IMR-90 (cell line): ENCODE results near the gene ENPP6. TPM values are rescaled to one million over a fixed set of nuclear protein-coding genes. Genes with fewer than 3 reads are reported as not detected.

Experiments used
- ATAC-seq: fragments of 200-7000 bp; cut with Tn5 transposase; 2 replicates; pipeline ENCODE4 v1.9.1; 2020; ENCODE audit warnings: low read depth, mild to moderate bottlenecking, moderate library complexity
- BruUV-seq: library from RNA; stranded (reverse); fragments of 400-500 nt; replicated peaks from 2 replicates; lab custom pipeline; 2021; lab: Mats Ljungman, UMichigan
- CTCF ChIA-PET: fragments of 300-600 bp; formaldehyde crosslinking; extraction: SDS; loops from one replicate; lab custom pipeline; 2021; ENCODE audit warnings: antibody characterized with exemption; lab: Yijun Ruan, JAX
- POLR2A ChIA-PET: fragments of 300-600 bp; sonication (Branson Sonifier 250); formaldehyde crosslinking; loops from one replicate; lab custom pipeline; 2022; ENCODE audit warnings: antibody characterized with exemption; ENCODE audit not compliant: unreplicated experiment; lab: Charles Lee
- DNase-seq: peaks from one replicate; pipeline ENCODE4 v3.0.0; 2013
- H2AFZ ChIP-seq: replicated peaks from 2 replicates; pipeline ENCODE3; 2013; ENCODE audit warnings: low read length, mild to moderate bottlenecking; ENCODE audit not compliant: poor library complexity
- H2AK5ac ChIP-seq: 2 replicates; pipeline ENCODE4 v1.6.1; 2013; ENCODE audit warnings: low read depth, low read length, inconsistent platforms
- H2AK9ac ChIP-seq: replicated peaks from 2 replicates; pipeline ENCODE3; 2013; ENCODE audit warnings: mild to moderate bottlenecking, low read depth, low read length, moderate library complexity; ENCODE audit not compliant: poor library complexity
- H2BK120ac ChIP-seq: 2 replicates; pipeline ENCODE4 v1.6.1; 2013; ENCODE audit warnings: low read depth, low read length, inconsistent platforms
- H2BK15ac ChIP-seq: 3 replicates; pipeline ENCODE4 v1.6.1; 2013; ENCODE audit warnings: low read depth, low read length, inconsistent platforms
- H2BK20ac ChIP-seq: 2 replicates; pipeline ENCODE4 v1.6.1; 2013; ENCODE audit warnings: low read depth, mild to moderate bottlenecking, inconsistent platforms, low read length, moderate library complexity
- H2BK5ac ChIP-seq: 2 replicates; pipeline ENCODE4 v1.6.1; 2013; ENCODE audit warnings: mild to moderate bottlenecking, low read depth, low read length, inconsistent platforms; ENCODE audit not compliant: poor library complexity, severe bottlenecking
- H3K14ac ChIP-seq: replicated peaks from 2 replicates; pipeline ENCODE4 v1.6.1; 2013; ENCODE audit warnings: low read depth, low read length, inconsistent platforms
- H3K18ac ChIP-seq: 2 replicates; pipeline ENCODE4 v1.6.1; 2013; ENCODE audit warnings: low read depth, low read length, control low read depth
- H3K23ac ChIP-seq: 2 replicates; pipeline ENCODE4 v1.6.1; 2013; ENCODE audit warnings: low read depth, low read length, inconsistent platforms
- H3K27ac ChIP-seq: 2 replicates; pipeline ENCODE4 v1.5.1; 2013; ENCODE audit warnings: mild to moderate bottlenecking, control low read depth, low read length; ENCODE audit not compliant: insufficient read depth
- H3K27me3 ChIP-seq: 2 replicates; pipeline ENCODE4 v1.6.1; 2013; ENCODE audit warnings: low read length; ENCODE audit not compliant: control insufficient read depth, insufficient read depth
- H3K36me3 ChIP-seq: 2 replicates; pipeline ENCODE4 v1.6.1; 2013; ENCODE audit warnings: low read length, mixed read lengths; ENCODE audit not compliant: control insufficient read depth, insufficient read depth
- H3K4ac ChIP-seq: 2 replicates; pipeline ENCODE4 v1.6.1; 2013; ENCODE audit warnings: low read depth, low read length, inconsistent platforms
- H3K4me1 ChIP-seq: 2 replicates; pipeline ENCODE4 v1.6.1; 2013; ENCODE audit warnings: low read length, mixed read lengths; ENCODE audit not compliant: control insufficient read depth, insufficient read depth
- H3K4me2 ChIP-seq: 2 replicates; pipeline ENCODE4 v1.6.1; 2013; ENCODE audit warnings: low read depth, mild to moderate bottlenecking, control low read depth, low read length, moderate library complexity
- H3K4me3 ChIP-seq: 2 replicates; pipeline ENCODE4 v1.5.1; 2013; ENCODE audit warnings: low read depth, mild to moderate bottlenecking, control low read depth, low read length, moderate library complexity; ENCODE audit not compliant: insufficient read depth
- H3K56ac ChIP-seq: 2 replicates; pipeline ENCODE4 v1.6.1; 2013; ENCODE audit warnings: low read length, inconsistent platforms; ENCODE audit not compliant: insufficient read depth; ENCODE audit errors: extremely low read depth
- H3K79me1 ChIP-seq, 2 experiments: 2 replicates each; pipeline ENCODE4 v1.6.1; 2013; ENCODE audit warnings: low read length in 2 of 2, inconsistent platforms in 1 of 2, low read depth in 1 of 2
- H3K9ac ChIP-seq: 2 replicates; pipeline ENCODE4 v1.6.1; 2013; ENCODE audit warnings: low read depth, low read length, control low read depth
- H3K9me1 ChIP-seq: 2 replicates; pipeline ENCODE4 v1.6.1; 2013; ENCODE audit warnings: low read length, inconsistent platforms; ENCODE audit not compliant: insufficient read depth
- H3K9me3 ChIP-seq: 2 replicates; pipeline ENCODE4 v1.6.1; 2013; ENCODE audit warnings: low read length; ENCODE audit not compliant: control insufficient read depth, insufficient read depth
- H4K20me1 ChIP-seq: 2 replicates; pipeline ENCODE4 v1.6.1; 2013; ENCODE audit warnings: low read length, inconsistent platforms; ENCODE audit not compliant: insufficient read depth
- H4K5ac ChIP-seq: 2 replicates; pipeline ENCODE4 v1.6.1; 2013; ENCODE audit warnings: mild to moderate bottlenecking, low read depth, low read length, control low read depth
- H4K8ac ChIP-seq, 2 experiments: 2 replicates each; pipeline ENCODE4 v1.6.1; 2013; ENCODE audit warnings: low read depth in 2 of 2, low read length in 2 of 2, control low read depth in 1 of 2, inconsistent platforms in 1 of 2
- H4K91ac ChIP-seq: 2 replicates; pipeline ENCODE4 v1.6.1; 2013; ENCODE audit warnings: low read depth, low read length, inconsistent platforms; ENCODE audit not compliant: insufficient read depth
- BHLHE40 ChIP-seq: fragments of 150-350 bp; IDR thresholded peaks from 2 replicates; pipeline ENCODE4 v1.6.1; 2016; ENCODE audit warnings: mild to moderate bottlenecking, low read depth, low read length
- CEBPB ChIP-seq: IDR thresholded peaks from 2 replicates; pipeline ENCODE4 v1.6.1; 2012; ENCODE audit warnings: low read depth, low read length, improper control_type of control experiment
- CHD1 ChIP-seq: IDR thresholded peaks from 2 replicates; pipeline ENCODE4 v1.6.1; 2012; ENCODE audit warnings: low read depth, low read length, improper control_type of control experiment
- FOS ChIP-seq: fragments of 150-350 bp; IDR thresholded peaks from 2 replicates; pipeline ENCODE4 v1.6.1; 2016; ENCODE audit warnings: low read depth, low read length
- MAFK ChIP-seq: IDR thresholded peaks from 2 replicates; pipeline ENCODE4 v1.6.1; 2012; ENCODE audit warnings: low read depth, low read length, improper control_type of control experiment
- MAZ ChIP-seq: IDR thresholded peaks from 2 replicates; pipeline ENCODE4 v1.6.1; 2012; ENCODE audit warnings: low read depth, mild to moderate bottlenecking, low read length, improper control_type of control experiment, moderate library complexity, borderline replicate concordance
- MXI1 ChIP-seq: IDR thresholded peaks from 2 replicates; pipeline ENCODE4 v1.6.1; 2012; ENCODE audit warnings: low read depth, mild to moderate bottlenecking, low read length, moderate library complexity, borderline replicate concordance
- NFE2L2 ChIP-seq: fragments of 150-350 bp; IDR thresholded peaks from 2 replicates; pipeline ENCODE4 v1.6.1; 2016; ENCODE audit warnings: low read depth, mild to moderate bottlenecking, low read length
- POLR2A ChIP-seq: IDR thresholded peaks from 2 replicates; pipeline ENCODE4 v1.6.1; 2012; ENCODE audit warnings: mild to moderate bottlenecking, low read depth, low read length
- RAD21 ChIP-seq: IDR thresholded peaks from 2 replicates; pipeline ENCODE4 v1.6.1; 2012; ENCODE audit warnings: low read length, improper control_type of control experiment
- USF2 ChIP-seq: fragments of 150-350 bp; IDR thresholded peaks from 2 replicates; pipeline ENCODE4 v1.6.1; 2017; ENCODE audit warnings: mild to moderate bottlenecking, antibody characterized with exemption, low read length, low read depth
- WGBS, 2 experiments: methylation state at CpG; one replicate each; pipeline versions ENCODE4 v1.1.5 to v1.1.7; 2013; ENCODE audit warnings: missing lambda C conversion rate in 2 of 2; ENCODE audit not compliant: insufficient read length in 1 of 2; ENCODE audit errors: extremely low coverage in 2 of 2; 5-methylcytosine and 5-hydroxymethylcytosine counted together
- dilution Hi-C: fragments of 300-500 bp; cut with HindIII; formaldehyde crosslinking; loops from one replicate; pipeline ENCODE4 v1.14.3; 2018; ENCODE audit warnings: low sequenced_read_pairs; ENCODE audit not compliant: unreplicated experiment
- in situ Hi-C: fragments of 300-500 bp; cut with MboI; formaldehyde crosslinking; loops from 3 replicates; pipeline ENCODE4 v1.14.3; 2019; ENCODE audit warnings: low sequenced_read_pairs, inconsistent platforms, mixed read lengths
- intact Hi-C: fragments of 100-400 bp; cut with micrococcal nuclease; formaldehyde crosslinking; loops from 2 replicates; pipeline ENCODE4 v1.10.0; 2022
- polyA plus RNA-seq, 3 experiments: library from polyadenylated mRNA; depleted of rRNA; stranded (reverse); fragments of >200 nt; gene quantifications; 2 replicates each; pipeline ENCODE4 v1.2.3, GENCODE V29; 2012; ENCODE audit warnings: low replicate concordance in 1 of 3
- total RNA-seq: library from RNA; depleted of rRNA; stranded (reverse); fragments of >200 nt; gene quantifications from 2 replicates; pipeline ENCODE4 v1.2.3, GENCODE V29; 2012
- TF ChIP-seq, protein P1 (sequence below): conservative IDR thresholded peaks from 2 replicates; pipeline ENCODE4 v1.5.1; 2012; ENCODE audit warnings: mild to moderate bottlenecking, low read depth, low read length, improper control_type of control experiment

ENPP6 gene
- total and polyA plus RNA-seq, 2 of the 4 experiments (the other 2 are of a cell fraction), result not detected

DNA sequence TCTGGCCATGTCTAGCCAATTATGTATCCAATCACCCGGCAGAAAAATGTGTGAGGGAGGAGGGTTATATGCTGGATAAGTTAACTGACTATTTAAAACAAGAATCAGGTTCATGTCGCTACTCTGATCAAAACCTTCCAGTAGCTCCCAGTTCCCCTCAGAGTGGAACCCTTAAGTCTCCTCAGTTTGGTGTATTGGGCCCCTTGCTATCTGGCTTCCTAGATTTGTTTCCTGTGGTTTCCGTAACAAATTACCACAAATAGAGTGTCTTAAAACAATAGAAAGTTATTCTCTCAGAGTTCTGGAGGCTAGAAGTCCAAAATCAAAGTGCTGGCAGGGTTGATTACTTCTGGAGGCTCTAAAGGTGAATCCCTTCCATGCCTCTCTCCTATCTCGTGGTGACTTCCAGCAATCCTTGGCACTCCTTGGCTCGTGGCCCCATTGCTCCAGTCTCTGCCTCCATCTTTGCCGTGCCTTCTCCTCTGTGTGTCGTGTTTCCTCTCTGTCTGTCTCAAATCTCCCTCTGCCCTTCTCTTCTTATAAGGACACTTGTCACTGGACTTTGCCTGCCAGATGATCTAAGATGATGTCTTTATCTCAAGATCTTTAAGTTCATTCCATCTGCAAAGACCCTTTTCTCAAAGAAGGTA is 10.5 kb upstream of the ENPP6 start:
- in situ Hi-C loops, result no loop called here
- Histone ChIP-seq H4K91ac (no peak overlapping the region), H3K14ac (no peak overlapping the region), H3K4me3 (no peak overlapping the region), H3K9me3 (no peaks in the 10 kb centered on the region), H3K27me3 (peaks cover 9% of the 10 kb centered on the region; the same call in 1 of the 2 replicates), H2BK20ac (no peak overlapping the region), H3K23ac (no peak overlapping the region), H3K4ac (no peak overlapping the region), H2AK9ac (no peak overlapping the region), H2BK5ac (no peak overlapping the region), H4K8ac (no peak overlapping the region), H3K27ac (no peak overlapping the region), H2AK5ac (no peak overlapping the region), H2BK120ac (no peak overlapping the region), H2BK15ac (no peak overlapping the region), H3K4me2 (no peak overlapping the region), H3K56ac (no peak overlapping the region), H4K5ac (no peak overlapping the region), H3K18ac (no peak overlapping the region), H3K9ac (no peak overlapping the region), H2AFZ (no peak overlapping the region), H3K36me3 (no peaks in the 10 kb centered on the region), H3K9me1 (no peaks in the 10 kb centered on the region), H3K4me1 (no peaks in the 10 kb centered on the region), H3K79me1 (no peaks in the 10 kb centered on the region), H4K20me1 (no peaks in the 10 kb centered on the region)
- WGBS, 2 experiments, result 47% methylated on average over 4 of the region's 7 CpGs; no CpG with 5 or more reads in 1 of the 2 experiments
- no peak for ATAC-seq
- intact Hi-C loops, result no loop called here
- ChIA-PET POLR2A (no interaction called here), CTCF (interaction anchor here (1.0 kb wide), 1 partner anchor 36 kb away, joined by 3 read pairs; no protein-coding TSS in a partner anchor)
- TF ChIP-seq MAFK (no peak), FOS (no peak), RAD21 (no peak), CHD1 (no peak), POLR2A (no peak), BHLHE40 (no peak), MAZ (no peak), CEBPB (no peak), NFE2L2 (no peak), USF2 (no peak), MXI1 (no peak)
- TF ChIP-seq, protein P1, sequence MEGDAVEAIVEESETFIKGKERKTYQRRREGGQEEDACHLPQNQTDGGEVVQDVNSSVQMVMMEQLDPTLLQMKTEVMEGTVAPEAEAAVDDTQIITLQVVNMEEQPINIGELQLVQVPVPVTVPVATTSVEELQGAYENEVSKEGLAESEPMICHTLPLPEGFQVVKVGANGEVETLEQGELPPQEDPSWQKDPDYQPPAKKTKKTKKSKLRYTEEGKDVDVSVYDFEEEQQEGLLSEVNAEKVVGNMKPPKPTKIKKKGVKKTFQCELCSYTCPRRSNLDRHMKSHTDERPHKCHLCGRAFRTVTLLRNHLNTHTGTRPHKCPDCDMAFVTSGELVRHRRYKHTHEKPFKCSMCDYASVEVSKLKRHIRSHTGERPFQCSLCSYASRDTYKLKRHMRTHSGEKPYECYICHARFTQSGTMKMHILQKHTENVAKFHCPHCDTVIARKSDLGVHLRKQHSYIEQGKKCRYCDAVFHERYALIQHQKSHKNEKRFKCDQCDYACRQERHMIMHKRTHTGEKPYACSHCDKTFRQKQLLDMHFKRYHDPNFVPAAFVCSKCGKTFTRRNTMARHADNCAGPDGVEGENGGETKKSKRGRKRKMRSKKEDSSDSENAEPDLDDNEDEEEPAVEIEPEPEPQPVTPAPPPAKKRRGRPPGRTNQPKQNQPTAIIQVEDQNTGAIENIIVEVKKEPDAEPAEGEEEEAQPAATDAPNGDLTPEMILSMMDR, result no peak
- no peak for DNase-seq
- BruUV-seq, result no TSS peak
- dilution Hi-C loops, result no loop called here
